ENCODE measurements around the gene BAIAP2L1.
"Not testable (repeated sequence)": the region's sequence is repeated elsewhere in the genome, so short reads cannot be mapped to it uniquely, and the experiment has no call there.

Gene BAIAP2L1

GRCh38 chr7:98400542-98401340 is at the start of gene BAIAP2L1:
BAIAP2L1 (minus strand) TSS chr7:98401090; CDS start chr7:98400852, 238 bp downstream.
- peak; percentile 89 for DNase-seq (ENCODE audit: low read depth, low spot score)

GRCh38 chr7:98448766-98449165 is 47.9 kb upstream of the BAIAP2L1 start:
- DNase-seq (ENCODE audit: low read depth, low spot score): no peak

GRCh38 chr7:98440992-98441391 is 40.1 kb upstream of the BAIAP2L1 start:
- DNase-seq (ENCODE audit: low read depth, low spot score): not testable (repeated sequence)

- DNase-seq (ENCODE audit: low read depth, low spot score): no peak
Observed at GRCh38 chr7:98439484-98439883, 38.6 kb upstream of the BAIAP2L1 start.

- DNase-seq (ENCODE audit: low read depth, low spot score): no peak
Observed at GRCh38 chr7:98434087-98434486, 33.2 kb upstream of the BAIAP2L1 start.

GRCh38 chr7:98429799-98430198 is 28.9 kb upstream of the BAIAP2L1 start:
- DNase-seq (ENCODE audit: low read depth, low spot score): no peak

- DNase-seq (ENCODE audit: low read depth, low spot score): peak; percentile 13
Observed at GRCh38 chr7:98423043-98423442, 22.2 kb upstream of the BAIAP2L1 start.

GRCh38 chr7:98420966-98421612 is 20.2 kb upstream of the BAIAP2L1 start:
- DNase-seq (ENCODE audit: low read depth, low spot score): peak; percentile 66

GRCh38 chr7:98419988-98420387 is 19.1 kb upstream of the BAIAP2L1 start:
- not testable (repeated sequence) for DNase-seq (ENCODE audit: low read depth, low spot score)

- DNase-seq (ENCODE audit: low read depth, low spot score): not testable (repeated sequence)
Observed at GRCh38 chr7:98419316-98419691, 18.4 kb upstream of the BAIAP2L1 start.

GRCh38 chr7:98418636-98419315 is 17.9 kb upstream of the BAIAP2L1 start:
- DNase-seq (ENCODE audit: low read depth, low spot score): peak; percentile 93

GRCh38 chr7:98418271-98418635 is 17.4 kb upstream of the BAIAP2L1 start:
- peak; percentile 42 for DNase-seq (ENCODE audit: low read depth, low spot score)

- peak; percentile 34 for DNase-seq (ENCODE audit: low read depth, low spot score)
Observed at GRCh38 chr7:98417604-98418270, 16.8 kb upstream of the BAIAP2L1 start.

GRCh38 chr7:98414205-98414900 is 13.5 kb upstream of the BAIAP2L1 start:
- no peak for DNase-seq (ENCODE audit: low read depth, low spot score)

- not testable (repeated sequence) for DNase-seq (ENCODE audit: low read depth, low spot score)
Observed at GRCh38 chr7:98413655-98414054, 12.8 kb upstream of the BAIAP2L1 start.

- DNase-seq (ENCODE audit: low read depth, low spot score): no peak
Observed at GRCh38 chr7:98409843-98410242, 9.0 kb upstream of the BAIAP2L1 start.

- DNase-seq (ENCODE audit: low read depth, low spot score): not testable (repeated sequence)
Observed at GRCh38 chr7:98408146-98408545, 7.3 kb upstream of the BAIAP2L1 start.

- DNase-seq (ENCODE audit: low read depth, low spot score): no peak
Observed at GRCh38 chr7:98406827-98407226, 5.9 kb upstream of the BAIAP2L1 start.

- no peak for DNase-seq (ENCODE audit: low read depth, low spot score)
Observed at GRCh38 chr7:98404840-98405239, 4.0 kb upstream of the BAIAP2L1 start.

GRCh38 chr7:98399890-98400541 is 874 bp downstream of the BAIAP2L1 start:
- DNase-seq (ENCODE audit: low read depth, low spot score): peak; percentile 28

- no peak for DNase-seq (ENCODE audit: low read depth, low spot score)
Observed at GRCh38 chr7:98399462-98399861, 1.4 kb downstream of the BAIAP2L1 start.

All from astrocyte of the hippocampus (primary cell).